ENCODE measurements around the gene UGT1A8.
"Not testable (repeated sequence)": the region's sequence is repeated elsewhere in the genome, so short reads cannot be mapped to it uniquely, and the experiment has no call there.

Gene UGT1A8

DNA sequence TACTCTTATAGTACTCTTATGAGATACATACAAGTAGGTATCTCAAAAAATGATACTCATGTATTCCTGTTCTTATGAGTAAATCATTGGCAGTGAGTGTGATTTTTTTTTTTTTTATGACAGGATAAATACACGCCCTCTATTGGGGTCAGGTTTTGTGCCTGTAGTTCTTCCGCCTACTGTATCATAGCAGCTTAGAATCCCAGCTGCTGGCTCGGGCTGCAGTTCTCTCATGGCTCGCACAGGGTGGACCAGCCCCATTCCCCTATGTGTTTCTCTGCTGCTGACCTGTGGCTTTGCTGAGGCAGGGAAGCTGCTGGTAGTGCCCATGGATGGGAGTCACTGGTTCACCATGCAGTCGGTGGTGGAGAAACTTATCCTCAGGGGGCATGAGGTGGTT, at the start of gene UGT1A8:
UGT1A8 (plus strand) TSS at position 158 of the 400 bp plus-strand sequence; CDS start at position 233, 75 bp downstream.
- not testable (repeated sequence) for H3K36me3 Mint-ChIP-seq (ENCODE audit: low read depth); H3K4me3 Mint-ChIP-seq; H3K27ac Mint-ChIP-seq; H3K9me3 Mint-ChIP-seq; H3K4me1 Mint-ChIP-seq (ENCODE audit: low read depth)
- H3K27me3 Mint-ChIP-seq: peaks cover 34% of the 10 kb centered on the region

DNA sequence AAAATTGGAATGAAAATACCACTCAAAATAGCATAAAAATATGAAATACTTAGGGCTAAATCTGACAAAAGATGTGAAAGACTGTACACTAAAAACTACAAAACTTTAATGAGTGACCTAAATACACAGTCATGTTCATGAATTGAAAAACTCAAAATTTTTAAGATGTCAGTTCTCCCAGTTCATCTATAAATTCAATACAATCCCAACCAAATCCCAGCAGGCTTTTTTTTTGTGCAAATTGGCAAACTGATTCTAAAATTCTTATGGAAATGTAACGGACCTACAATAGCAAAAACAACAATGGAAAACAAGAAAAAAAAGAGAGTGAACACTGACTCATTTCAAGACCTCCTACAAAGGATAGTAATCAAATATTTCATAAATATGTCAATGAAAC, 46.4 kb upstream of the UGT1A8 start:
- Mint-ChIP-seq H3K36me3 (ENCODE audit: low read depth) (no peaks in the 10 kb centered on the region), H3K4me3 (no peak overlapping the region), H3K4me1 (ENCODE audit: low read depth) (no peaks in the 10 kb centered on the region), H3K27me3 (peaks cover 15% of the 10 kb centered on the region), H3K9me3 (no peaks in the 10 kb centered on the region), H3K27ac (no peak overlapping the region)

DNA sequence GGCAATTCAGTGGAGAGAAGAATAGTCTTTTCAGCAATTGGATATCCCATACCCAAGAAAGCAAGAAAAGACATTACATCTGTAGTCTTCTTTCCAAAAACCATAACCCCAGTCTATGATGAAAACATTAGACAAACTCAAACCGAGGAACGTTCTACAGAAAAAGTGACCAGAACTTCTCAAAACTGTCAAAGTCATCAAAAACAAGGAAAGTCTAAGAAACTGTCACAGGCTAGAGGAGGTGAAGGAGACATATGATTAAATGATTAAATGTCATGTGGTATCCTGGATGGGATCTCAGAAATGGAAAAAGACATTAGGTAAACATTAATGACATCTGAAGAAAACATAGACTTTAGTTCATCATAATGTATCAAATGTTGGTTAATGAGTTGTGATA, 46.0 kb upstream of the UGT1A8 start:
- peaks cover 15% of the 10 kb centered on the region for H3K27me3 Mint-ChIP-seq
- H3K9me3 Mint-ChIP-seq: no peaks in the 10 kb centered on the region
- no peaks in the 10 kb centered on the region for H3K36me3 Mint-ChIP-seq (ENCODE audit: low read depth)
- no peak overlapping the region for H3K4me3 Mint-ChIP-seq
- H3K4me1 Mint-ChIP-seq (ENCODE audit: low read depth): no peaks in the 10 kb centered on the region
- no peak overlapping the region for H3K27ac Mint-ChIP-seq

DNA sequence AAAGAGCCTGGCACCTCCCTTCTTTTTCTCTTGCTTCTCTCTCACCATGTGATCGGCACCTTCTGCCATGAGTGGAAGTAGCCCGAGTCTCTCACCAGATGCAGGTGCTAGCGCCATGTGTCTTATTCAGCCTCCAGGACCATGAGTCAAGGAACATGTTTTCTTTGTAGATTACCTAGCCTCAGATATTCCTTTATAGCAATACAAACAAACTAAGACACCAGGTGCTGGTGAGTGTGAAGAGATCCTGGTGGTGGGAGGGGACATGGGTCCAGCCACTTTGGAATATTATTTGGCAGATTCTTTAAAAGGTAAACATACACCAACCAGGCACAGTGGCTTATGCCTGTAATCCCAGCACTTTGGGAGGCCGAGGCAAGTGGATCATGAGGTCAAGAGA, 45.0 kb upstream of the UGT1A8 start:
- Mint-ChIP-seq H3K27ac (no peak overlapping the region), H3K36me3 (ENCODE audit: low read depth) (no peaks in the 10 kb centered on the region), H3K9me3 (no peaks in the 10 kb centered on the region), H3K27me3 (peaks cover 15% of the 10 kb centered on the region), H3K4me1 (ENCODE audit: low read depth) (no peaks in the 10 kb centered on the region), H3K4me3 (no peak overlapping the region)

DNA sequence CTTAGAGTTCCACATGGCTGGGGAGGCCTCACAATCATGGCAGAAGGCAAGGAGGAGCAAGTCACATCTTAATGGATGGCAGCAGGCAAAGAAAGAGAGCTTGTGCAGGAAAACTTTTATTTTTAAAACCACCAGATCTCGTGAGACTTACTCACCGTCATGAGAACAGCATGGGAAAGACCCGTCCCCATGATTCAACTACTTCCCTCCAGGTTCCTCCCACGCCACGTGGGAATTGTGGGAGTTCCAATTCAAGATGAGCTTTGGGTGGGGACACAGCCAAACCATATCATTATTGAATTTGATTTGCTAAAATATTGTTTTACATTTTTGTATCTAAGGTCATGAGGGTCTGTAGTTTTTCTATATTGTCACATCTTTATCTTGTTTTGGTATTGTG, 40.1 kb upstream of the UGT1A8 start:
- not testable (repeated sequence) for H3K9me3 Mint-ChIP-seq; H3K27me3 Mint-ChIP-seq; H3K4me3 Mint-ChIP-seq; H3K4me1 Mint-ChIP-seq (ENCODE audit: low read depth); H3K36me3 Mint-ChIP-seq (ENCODE audit: low read depth); H3K27ac Mint-ChIP-seq

DNA sequence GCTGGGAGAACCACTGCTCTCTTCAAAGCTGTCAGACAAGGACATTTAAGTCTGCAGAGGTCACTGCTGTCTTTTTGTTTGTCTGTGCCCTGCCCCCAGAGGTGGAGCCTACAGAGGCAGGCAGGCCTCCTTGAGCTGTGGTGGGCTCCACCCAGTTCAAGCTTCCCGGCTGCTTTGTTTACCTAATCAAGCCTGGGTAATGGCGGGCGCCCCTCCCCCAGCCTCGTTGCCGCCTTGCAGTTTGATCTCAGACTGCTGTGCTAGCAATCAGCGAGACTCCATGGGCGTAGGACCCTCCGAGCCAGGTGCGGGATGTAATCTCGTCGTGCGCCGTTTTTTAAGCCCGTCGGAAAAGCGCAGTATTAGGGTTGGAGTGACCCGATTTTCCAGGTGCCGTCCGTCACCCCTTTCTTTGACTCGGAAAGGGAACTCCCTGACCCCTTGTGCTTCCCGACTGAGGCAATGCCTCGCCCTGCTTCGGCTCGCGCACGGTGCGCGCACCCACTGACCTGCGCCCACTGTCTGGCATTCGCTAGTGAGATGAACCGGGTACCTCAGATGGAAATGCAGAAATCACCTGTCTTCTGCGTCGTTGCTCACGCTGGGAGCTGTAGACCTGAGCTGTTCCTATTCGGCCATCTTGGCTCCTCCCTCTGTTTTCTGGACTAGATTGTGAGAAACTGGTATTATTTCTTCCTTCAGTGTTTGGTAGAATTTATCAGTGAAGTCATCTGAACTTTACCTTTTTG, 34.0 kb upstream of the UGT1A8 start:
- not testable (repeated sequence) for H3K4me1 Mint-ChIP-seq (ENCODE audit: low read depth); H3K36me3 Mint-ChIP-seq (ENCODE audit: low read depth); H3K4me3 Mint-ChIP-seq; H3K9me3 Mint-ChIP-seq; H3K27ac Mint-ChIP-seq
- peaks cover 28% of the 10 kb centered on the region for H3K27me3 Mint-ChIP-seq

DNA sequence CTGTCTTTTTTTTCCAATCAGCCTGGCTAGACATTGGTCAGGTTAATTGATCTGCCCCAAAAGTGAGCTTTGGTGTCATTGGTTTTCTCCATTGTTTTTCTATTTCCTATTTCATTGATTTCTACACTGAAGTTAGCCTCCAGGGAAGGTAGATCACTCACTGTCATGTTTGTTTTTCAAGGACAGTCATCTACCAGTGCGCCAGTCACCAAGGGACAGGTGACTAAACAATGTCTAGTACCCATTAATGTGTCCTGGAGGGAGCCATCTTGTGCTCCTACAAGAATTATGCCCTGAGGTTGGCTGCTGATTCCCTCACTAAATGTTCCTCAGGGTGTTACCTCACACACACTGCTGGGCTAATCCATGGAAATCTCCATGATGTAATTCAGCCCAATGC, 33.2 kb upstream of the UGT1A8 start:
- Mint-ChIP-seq H3K27me3 (peaks cover 34% of the 10 kb centered on the region), H3K9me3 (no peaks in the 10 kb centered on the region), H3K36me3 (ENCODE audit: low read depth) (no peaks in the 10 kb centered on the region), H3K4me1 (ENCODE audit: low read depth) (peaks cover 6% of the 10 kb centered on the region), H3K27ac (no peak overlapping the region), H3K4me3 (no peak overlapping the region)

DNA sequence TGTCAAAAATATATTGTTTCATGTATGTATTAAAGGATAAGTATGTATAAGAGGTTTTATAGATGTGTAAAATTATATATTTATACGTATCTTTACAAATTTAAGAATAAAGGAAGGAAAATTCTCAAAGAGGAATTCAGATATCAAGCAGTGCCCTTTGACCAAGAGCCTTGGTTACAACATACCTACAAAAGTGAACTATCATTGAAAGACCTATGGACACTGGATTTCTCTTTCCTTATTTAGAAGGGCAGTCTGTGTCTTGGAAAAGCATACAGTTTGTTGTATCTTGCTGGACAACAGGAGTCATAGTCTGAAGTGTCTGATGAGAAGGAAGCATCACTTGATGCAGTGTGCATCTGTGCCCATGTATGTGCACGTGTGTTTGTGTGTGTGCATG, 29.0 kb upstream of the UGT1A8 start:
- Mint-ChIP-seq H3K27ac (no peak overlapping the region), H3K27me3 (peaks cover 34% of the 10 kb centered on the region), H3K4me3 (no peak overlapping the region), H3K36me3 (ENCODE audit: low read depth) (no peaks in the 10 kb centered on the region), H3K9me3 (no peaks in the 10 kb centered on the region), H3K4me1 (ENCODE audit: low read depth) (peaks cover 6% of the 10 kb centered on the region)

DNA sequence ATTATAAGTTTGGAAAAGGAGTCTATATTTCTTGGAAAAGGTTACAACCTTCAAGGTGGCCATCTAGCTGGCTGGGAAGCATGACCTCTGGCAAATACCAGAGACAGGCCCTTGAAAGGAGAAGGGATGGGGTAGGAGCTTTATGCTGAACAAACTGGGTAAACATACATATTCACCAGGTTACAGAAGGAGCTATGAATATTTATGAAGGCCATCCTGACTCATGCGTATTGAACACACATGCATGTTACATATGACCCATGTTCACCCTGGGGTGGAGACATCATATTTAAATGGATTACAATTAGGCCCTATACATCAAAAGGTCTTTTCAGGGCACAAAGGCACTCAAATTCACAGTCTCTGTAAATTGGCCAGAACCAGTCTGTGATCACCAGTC, 24.7 kb upstream of the UGT1A8 start:
- H3K9me3 Mint-ChIP-seq; H3K4me1 Mint-ChIP-seq (ENCODE audit: low read depth); H3K36me3 Mint-ChIP-seq (ENCODE audit: low read depth); H3K27ac Mint-ChIP-seq; H3K4me3 Mint-ChIP-seq: not testable (repeated sequence)
- peaks cover 13% of the 10 kb centered on the region for H3K27me3 Mint-ChIP-seq

DNA sequence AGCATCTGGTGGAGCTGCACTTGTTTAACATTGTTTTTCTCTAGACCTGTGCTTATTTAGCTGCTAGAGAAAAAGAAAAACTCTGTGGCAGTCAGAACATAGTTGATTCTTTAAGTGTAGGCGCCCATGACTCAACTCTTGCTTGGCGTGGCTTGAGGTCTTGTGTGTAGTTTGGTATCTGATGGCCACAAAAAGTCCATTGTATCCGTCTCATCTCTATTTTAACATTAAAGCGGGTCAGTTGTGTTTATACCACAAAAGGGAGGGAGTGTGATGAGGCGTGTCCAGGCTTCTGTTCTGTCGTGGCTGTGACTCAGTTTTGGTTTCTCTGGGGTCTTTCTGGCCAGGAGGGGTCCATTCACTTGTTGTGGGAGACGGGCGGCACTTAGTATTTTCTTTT, 24.2 kb upstream of the UGT1A8 start:
- H3K36me3 Mint-ChIP-seq (ENCODE audit: low read depth): no peaks in the 10 kb centered on the region
- H3K27ac Mint-ChIP-seq: no peak overlapping the region

DNA sequence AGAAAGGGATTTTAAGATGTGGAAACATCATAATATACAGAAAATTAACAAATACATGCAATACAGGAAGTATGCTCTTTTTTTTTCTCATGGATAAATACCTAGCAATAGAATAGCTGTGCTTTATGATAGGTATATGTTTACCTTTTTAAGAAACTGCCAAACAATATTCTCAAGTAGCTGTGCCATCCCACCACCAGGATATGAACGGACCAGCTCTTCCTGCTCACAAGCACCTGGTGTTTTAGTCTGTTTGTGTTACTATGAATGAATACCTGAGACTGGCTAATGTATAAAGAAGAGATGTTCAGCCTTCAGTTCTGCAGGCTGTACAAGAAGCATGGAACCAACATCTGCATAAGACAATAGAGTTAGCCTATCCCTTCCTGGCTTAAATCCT, 19.9 kb upstream of the UGT1A8 start:
- Mint-ChIP-seq H3K4me1 (ENCODE audit: low read depth) (no peaks in the 10 kb centered on the region), H3K4me3 (no peak overlapping the region), H3K9me3 (peaks cover under 1% of the 10 kb centered on the region), H3K27ac (no peak overlapping the region), H3K36me3 (ENCODE audit: low read depth) (no peaks in the 10 kb centered on the region), H3K27me3 (peaks cover 27% of the 10 kb centered on the region)

More for the DNA sequence above, 24.2 kb upstream of the UGT1A8 start:
- Mint-ChIP-seq H3K4me1 (ENCODE audit: low read depth) (no peaks in the 10 kb centered on the region), H3K4me3 (no peak overlapping the region), H3K27me3 (peaks cover 11% of the 10 kb centered on the region), H3K9me3 (no peaks in the 10 kb centered on the region)

DNA sequence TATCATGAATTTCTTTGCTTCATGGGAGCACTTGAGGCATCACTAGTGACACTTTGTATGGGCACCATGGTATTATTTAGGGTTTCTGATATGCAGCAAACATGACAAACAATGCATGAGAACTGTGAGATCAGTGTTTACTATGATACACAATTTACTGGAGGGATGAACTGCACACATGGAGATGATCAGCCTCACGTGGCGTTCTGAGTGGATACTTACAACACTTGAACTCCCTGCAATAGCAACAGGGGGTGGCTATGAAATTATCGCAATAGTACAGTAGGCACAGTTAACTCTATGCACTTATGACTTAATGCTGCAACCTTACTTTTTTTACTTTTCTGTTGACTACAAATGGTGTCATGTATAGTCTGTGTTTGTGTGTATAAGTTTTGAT, 18.5 kb upstream of the UGT1A8 start:
- Mint-ChIP-seq H3K36me3 (ENCODE audit: low read depth) (no peaks in the 10 kb centered on the region), H3K4me1 (ENCODE audit: low read depth) (no peaks in the 10 kb centered on the region), H3K27me3 (peaks cover 31% of the 10 kb centered on the region), H3K9me3 (peaks cover 6% of the 10 kb centered on the region), H3K27ac (no peak overlapping the region), H3K4me3 (no peak overlapping the region)

DNA sequence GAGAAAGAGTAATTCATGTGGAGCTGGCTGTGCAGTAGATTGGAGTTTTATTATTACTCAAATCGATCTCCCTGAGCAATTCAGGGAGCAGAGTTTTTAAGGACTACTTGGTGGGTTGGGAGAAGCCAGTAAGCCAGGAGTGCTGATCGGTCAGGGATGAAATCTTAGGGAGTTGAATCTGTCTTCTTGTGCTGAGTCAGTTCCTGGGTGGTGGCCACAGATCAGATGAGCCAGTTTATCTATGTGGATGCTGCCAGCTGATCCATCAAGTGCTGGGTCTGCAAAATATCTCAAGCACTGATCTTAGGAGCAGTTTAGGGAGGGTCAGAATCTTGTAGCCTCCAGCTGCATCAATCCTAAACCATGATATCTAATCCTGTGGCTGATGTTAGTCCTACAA, 17.0 kb upstream of the UGT1A8 start:
- peaks cover 30% of the 10 kb centered on the region for H3K27me3 Mint-ChIP-seq
- H3K4me3 Mint-ChIP-seq: no peak overlapping the region

DNA sequence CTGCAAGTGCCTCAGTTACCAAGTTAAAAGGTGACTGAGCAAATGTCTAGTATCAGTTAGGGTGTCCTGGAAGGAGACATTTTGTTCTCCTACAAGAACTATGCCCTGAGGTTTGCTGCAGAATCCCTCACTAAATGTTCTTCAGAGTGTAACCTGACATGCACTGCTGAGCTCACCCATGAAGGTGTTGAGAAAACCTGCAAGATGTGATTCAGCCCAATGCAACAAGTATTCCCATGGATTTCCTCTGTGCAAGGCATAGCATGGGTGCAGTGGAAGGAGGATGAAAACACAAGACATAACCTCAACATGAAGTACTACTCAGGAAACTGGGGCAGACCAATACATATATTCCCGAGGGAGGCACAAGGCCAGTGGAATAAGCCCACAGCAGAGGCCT, 15.4 kb upstream of the UGT1A8 start:
- H3K27me3 Mint-ChIP-seq: peaks cover 30% of the 10 kb centered on the region
- no peak overlapping the region for H3K27ac Mint-ChIP-seq
- H3K9me3 Mint-ChIP-seq: peaks cover 6% of the 10 kb centered on the region
- H3K4me1 Mint-ChIP-seq (ENCODE audit: low read depth): no peaks in the 10 kb centered on the region
- no peaks in the 10 kb centered on the region for H3K36me3 Mint-ChIP-seq (ENCODE audit: low read depth)
- no peak overlapping the region for H3K4me3 Mint-ChIP-seq

More for the DNA sequence above, 17.0 kb upstream of the UGT1A8 start:
- no peaks in the 10 kb centered on the region for H3K4me1 Mint-ChIP-seq (ENCODE audit: low read depth)
- H3K36me3 Mint-ChIP-seq (ENCODE audit: low read depth): no peaks in the 10 kb centered on the region
- peaks cover 6% of the 10 kb centered on the region for H3K9me3 Mint-ChIP-seq
- H3K27ac Mint-ChIP-seq: no peak overlapping the region

DNA sequence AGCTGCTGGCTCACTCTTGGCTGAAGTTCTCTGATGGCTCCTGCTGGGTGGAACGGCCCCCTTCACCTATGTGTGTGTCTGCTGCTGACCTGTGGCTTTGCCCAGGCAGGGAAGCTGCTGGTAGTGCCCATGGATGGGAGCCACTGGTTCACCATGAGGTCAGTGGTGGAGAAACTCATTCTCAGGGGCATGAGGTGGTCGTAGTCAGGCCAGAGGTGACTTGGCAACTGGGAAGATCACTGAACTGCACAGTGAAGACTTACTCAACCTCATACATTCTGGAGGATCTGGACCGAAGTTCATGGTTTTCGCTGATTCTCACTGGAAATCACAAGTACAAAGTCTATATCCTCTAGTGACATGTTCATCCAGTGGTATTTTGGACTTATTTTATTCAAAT, 13.9 kb upstream of the UGT1A8 start:
- Mint-ChIP-seq H3K27me3 (peaks cover 30% of the 10 kb centered on the region), H3K27ac (no peak overlapping the region), H3K4me1 (ENCODE audit: low read depth) (no peaks in the 10 kb centered on the region), H3K36me3 (ENCODE audit: low read depth) (no peaks in the 10 kb centered on the region), H3K4me3 (no peak overlapping the region), H3K9me3 (peaks cover 6% of the 10 kb centered on the region)

DNA sequence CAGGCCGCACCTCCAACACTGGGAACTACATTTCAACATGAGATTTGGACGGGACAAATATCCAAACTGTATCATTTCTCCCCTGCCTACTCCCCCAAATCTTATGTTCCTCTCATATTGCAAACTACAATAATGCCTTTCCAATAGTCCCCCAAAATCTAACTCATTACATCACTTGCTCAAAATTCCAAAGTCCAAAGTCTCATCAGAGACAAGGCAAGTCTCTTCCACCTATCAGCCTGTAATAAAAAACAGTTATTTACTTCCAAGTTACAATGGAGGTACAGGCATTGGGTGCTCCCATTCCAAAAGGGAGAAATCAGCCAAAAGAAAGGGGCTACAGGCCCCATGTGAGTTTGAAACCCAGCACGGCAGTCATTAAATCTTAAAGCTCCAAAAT, 12.6 kb upstream of the UGT1A8 start:
- Mint-ChIP-seq H3K4me3 (no peak overlapping the region), H3K4me1 (ENCODE audit: low read depth) (no peaks in the 10 kb centered on the region), H3K27ac (no peak overlapping the region), H3K27me3 (peaks cover 27% of the 10 kb centered on the region), H3K36me3 (ENCODE audit: low read depth) (no peaks in the 10 kb centered on the region), H3K9me3 (peaks cover 6% of the 10 kb centered on the region)

Data from stimulated activated naive CD8-positive, alpha-beta T cell treated with anti-CD3 and anti-CD28 coated beads, Interleukin-15, Interleukin-2, amounts not matched to agents 100 ng/mL and 50 ng/mL, for 24 hours (primary cell).